ENCODE data around the gene TSC22D4. TPM values are rescaled to one million over a fixed set of nuclear protein-coding genes. Genes with fewer than 3 reads are reported as not detected.

TSC22D4 gene
- total and polyA plus RNA-seq, 2 experiments from 2014 or later = 14.6 to 24.9 TPM

GRCh38 chr7:100466653-100467605 is 12.1 kb downstream of the TSC22D4 start:
- Histone ChIP-seq H3F3A (replicated peaks; ENCODE audit: low read depth) (no peaks in the 10 kb centered on the region), H3K4me2 (no peak overlapping the region), H3K4me3 (no peak overlapping the region), H3K4me1 (ENCODE audit: insufficient read depth) (no peaks in the 10 kb centered on the region; the same call in 1 of the 2 replicates), H3K9me2 (ENCODE audit: insufficient read depth) (no peaks in the 10 kb centered on the region), H2AFZ (no peak overlapping the region), H3K79me2 (replicated peaks; ENCODE audit: insufficient read depth) (no peaks in the 10 kb centered on the region), H3K27me3 (ENCODE audit: insufficient read depth) (no peaks in the 10 kb centered on the region), H3K36me3 (ENCODE audit: insufficient read depth) (no peaks in the 10 kb centered on the region; the same call in 1 of the 2 replicates), H3K27ac (ENCODE audit: low read depth) (no peak overlapping the region), H4K20me1 (replicated peaks; ENCODE audit: insufficient read depth) (no peaks in the 10 kb centered on the region; the same call in 1 of the 2 replicates)
- no peak overlapping the region for H3K27ac Mint-ChIP-seq
- no peak for ATAC-seq
- TF ChIP-seq REST (IDR thresholded peaks at IDR 0.05; ENCODE audit: unreplicated experiment) = no peak
- TF ChIP-seq ETS1 (IDR thresholded peaks at IDR 0.05) = no peak
- TF ChIP-seq ZNF331 (CRISPR knock-in tag; IDR thresholded peaks at IDR 0.05; ENCODE audit: low read depth) = no peak
- no peak for TF ChIP-seq CTCF (conservative IDR thresholded peaks at IDR 0.05; ENCODE audit: low read depth in 2 of 2)
- TF ChIP-seq STAT1 (IDR thresholded peaks at IDR 0.05; ENCODE audit: unreplicated experiment) = no peak
- no peak for TF ChIP-seq ZNF462 (CRISPR knock-in tag; IDR thresholded peaks at IDR 0.05)
- TF ChIP-seq POLR2AphosphoS5 (IDR thresholded peaks at IDR 0.05; ENCODE audit: low read depth) = no peak
- TF ChIP-seq EZH2 (IDR thresholded peaks at IDR 0.05; ENCODE audit: low read depth, unreplicated experiment) = no peak
- TF ChIP-seq EZH2phosphoT487 (IDR thresholded peaks at IDR 0.05; ENCODE audit: unreplicated experiment) = no peak
- no peak for TF ChIP-seq NANOG (IDR thresholded peaks at IDR 0.05; ENCODE audit: borderline replicate concordance)
- no peak for TF ChIP-seq ZNF114 (CRISPR knock-in tag; IDR thresholded peaks at IDR 0.05)
- no peak for TF ChIP-seq CREB1 (CRISPR knock-in tag; IDR thresholded peaks at IDR 0.05; ENCODE audit: low read depth)
- no peak for TF ChIP-seq JUNB (IDR thresholded peaks at IDR 0.05; ENCODE audit: unreplicated experiment)
- no peak for DNase-seq (ENCODE audit: low spot score)
- H3K4me3 Mint-ChIP-seq = no peak overlapping the region
- H3K27me3 Mint-ChIP-seq (ENCODE audit: insufficient read depth, low read depth, poor library complexity) = peaks cover 8% of the 10 kb centered on the region
- no peaks in the 10 kb centered on the region for H3K9me3 Mint-ChIP-seq
- no peaks in the 10 kb centered on the region for H3K36me3 Mint-ChIP-seq (ENCODE audit: low read depth)
- peaks cover 9% of the 10 kb centered on the region for H3K4me1 Mint-ChIP-seq
